Neural progenitor cell (in vitro differentiated cells): ENCODE data around the gene HOXA13. TPM values are rescaled to one million over a fixed set of nuclear protein-coding genes. Genes with fewer than 3 reads are reported as not detected.

Experiments
- DNase-seq: peaks from one replicate; pipeline ENCODE4 v3.0.0-alpha.2; 2016; ENCODE audit warnings: low spot score
- H2AFZ ChIP-seq: fragments of 200-600 bp; sonication (generic); replicated peaks from 2 replicates; pipeline ENCODE4 v1.6.1; 2016; ENCODE audit warnings: antibody characterized with exemption
- H3F3A ChIP-seq: fragments of 200-600 bp; sonication (generic); 2 replicates; pipeline ENCODE4 v1.6.1; 2016; ENCODE audit warnings: antibody characterized with exemption, low read depth
- H3K27ac ChIP-seq: fragments of 200-600 bp; sonication (generic); 2 replicates; pipeline ENCODE4 v1.5.1; 2016; ENCODE audit warnings: mild to moderate bottlenecking
- H3K27me3 ChIP-seq: fragments of 200-600 bp; sonication (generic); 2 replicates; pipeline ENCODE4 v1.6.1; 2016; ENCODE audit warnings: mild to moderate bottlenecking, moderate library complexity
- H3K36me3 ChIP-seq: fragments of 200-600 bp; sonication (generic); 2 replicates; pipeline ENCODE4 v1.5.1; 2016
- H3K4me1 ChIP-seq: fragments of 200-600 bp; sonication (generic); 2 replicates; pipeline ENCODE4 v1.6.1; 2016; ENCODE audit warnings: mixed run types
- H3K4me2 ChIP-seq: fragments of 200-600 bp; sonication (generic); 2 replicates; pipeline ENCODE4 v1.6.1; 2016
- H3K4me3 ChIP-seq: fragments of 200-600 bp; sonication (generic); 2 replicates; pipeline ENCODE4 v1.5.1; 2016
- H3K79me2 ChIP-seq: fragments of 200-600 bp; sonication (generic); 2 replicates; pipeline ENCODE4 v1.6.1; 2016; ENCODE audit warnings: low read depth
- H3K9ac ChIP-seq: fragments of 200-600 bp; sonication (generic); 2 replicates; pipeline ENCODE4 v1.6.1; 2016
- H3K9me3 ChIP-seq: fragments of 200-600 bp; sonication (generic); 2 replicates; pipeline ENCODE4 v1.5.1; 2016; ENCODE audit warnings: low read depth
- H4K20me1 ChIP-seq: fragments of 200-600 bp; sonication (generic); 2 replicates; pipeline ENCODE4 v1.6.1; 2016; ENCODE audit warnings: low read depth
- H3K27ac Mint-ChIP-seq: 3 replicates; pipeline ENCODE4 v1.8.0; 2021; ENCODE audit warnings: mixed read lengths
- H3K27me3 Mint-ChIP-seq: 2 replicates; pipeline ENCODE4 v1.8.0; 2022; ENCODE audit warnings: low read depth, mild to moderate bottlenecking, inconsistent platforms, moderate library complexity, mixed read lengths; ENCODE audit not compliant: insufficient read depth
- H3K36me3 Mint-ChIP-seq: 3 replicates; pipeline ENCODE4 v1.8.0; 2021; ENCODE audit warnings: mixed read lengths
- H3K4me1 Mint-ChIP-seq: 3 replicates; pipeline ENCODE4 v1.8.0; 2021; ENCODE audit warnings: mixed read lengths
- H3K4me3 Mint-ChIP-seq: 3 replicates; pipeline ENCODE4 v1.8.0; 2021; ENCODE audit warnings: mild to moderate bottlenecking, moderate library complexity, mixed read lengths
- H3K9me3 Mint-ChIP-seq: 3 replicates; pipeline ENCODE4 v1.8.0; 2020; ENCODE audit warnings: mixed read lengths
- CTCF ChIP-seq: fragments of 200-600 bp; sonication (generic); IDR thresholded peaks from 2 replicates; pipeline ENCODE4 v1.5.1; 2017; ENCODE audit warnings: antibody characterized with exemption, mild to moderate bottlenecking
- EZH2 ChIP-seq: fragments of 200-600 bp; sonication (generic); IDR thresholded peaks from 2 replicates; pipeline ENCODE4 v1.6.1; 2017; ENCODE audit warnings: antibody characterized with exemption, mild to moderate bottlenecking, moderate library complexity
- EZH2phosphoT487 ChIP-seq: fragments of 200-600 bp; sonication (generic); IDR thresholded peaks from 2 replicates; pipeline ENCODE4 v1.6.1; 2017; ENCODE audit warnings: antibody characterized with exemption
- total RNA-seq: library from RNA; depleted of rRNA; stranded (reverse); fragments of >200 nt; gene quantifications from 2 replicates; pipeline ENCODE4 v1.2.3, GENCODE V29; 2015; ENCODE audit warnings: low replicate concordance

Gene HOXA13
- total RNA-seq, 1 donor from 2014 or later = not detected

- Mint-ChIP-seq H3K4me3 (no peak overlapping the region), H3K4me1 (peaks cover 11% of the 10 kb centered on the region), H3K9me3 (peaks cover 9% of the 10 kb centered on the region), H3K36me3 (no peaks in the 10 kb centered on the region), H3K27ac (no peak overlapping the region), H3K27me3 (peaks cover 89% of the 10 kb centered on the region)
- Histone ChIP-seq H3K79me2 (no peaks in the 10 kb centered on the region), H3K4me1 (no peaks in the 10 kb centered on the region), H3K9ac (no peak overlapping the region), H3K27ac (no peak overlapping the region), H3K4me2 (no peak overlapping the region), H3F3A (peaks cover 14% of the 10 kb centered on the region), H3K4me3 (no peak overlapping the region), H4K20me1 (peaks cover 87% of the 10 kb centered on the region), H3K27me3 (peaks cover 100% of the 10 kb centered on the region), H3K9me3 (no peaks in the 10 kb centered on the region), H2AFZ (no peak overlapping the region), H3K36me3 (no peaks in the 10 kb centered on the region)
- DNase-seq = no peak
- TF ChIP-seq EZH2 (no peak), CTCF (no peak), EZH2phosphoT487 (no peak)
Measured at GRCh38 chr7:27201580-27202017, 1.7 kb upstream of the HOXA13 start.

GRCh38 chr7:27200761-27201579 lies 1.1 kb upstream of the HOXA13 start:
- Histone ChIP-seq H3K27ac (no peak overlapping the region), H3K9me3 (no peaks in the 10 kb centered on the region), H3K79me2 (no peaks in the 10 kb centered on the region), H3K9ac (no peak overlapping the region), H2AFZ (no peak overlapping the region), H3F3A (peaks cover 16% of the 10 kb centered on the region), H3K27me3 (peaks cover 100% of the 10 kb centered on the region), H3K4me3 (no peak overlapping the region), H4K20me1 (peaks cover 85% of the 10 kb centered on the region), H3K4me1 (no peaks in the 10 kb centered on the region), H3K36me3 (no peaks in the 10 kb centered on the region), H3K4me2 (peak overlapping the region; percentile 71)
- TF ChIP-seq EZH2phosphoT487 (peak; percentile 66), CTCF (no peak), EZH2 (peak; percentile 29)
- Mint-ChIP-seq H3K4me1 (peaks cover 11% of the 10 kb centered on the region), H3K27me3 (peaks cover 87% of the 10 kb centered on the region), H3K27ac (no peak overlapping the region), H3K36me3 (no peaks in the 10 kb centered on the region), H3K4me3 (peak overlapping the region; percentile 74), H3K9me3 (peaks cover 7% of the 10 kb centered on the region)
- DNase-seq = peak; percentile 49

- H3K4me1 Mint-ChIP-seq = peaks cover 9% of the 10 kb centered on the region
- H2AFZ ChIP-seq = no peak overlapping the region
- H3K9ac ChIP-seq = no peak overlapping the region
- peaks cover 100% of the 10 kb centered on the region for H3K27me3 ChIP-seq
- peak overlapping the region; percentile 59 for H3K4me2 ChIP-seq
- peak; percentile 67 for DNase-seq
- H3K9me3 Mint-ChIP-seq = peaks cover 6% of the 10 kb centered on the region
- H3K4me3 Mint-ChIP-seq = peak overlapping the region; percentile 75
- H3K4me3 ChIP-seq = peak overlapping the region; percentile 16
- no peak overlapping the region for H3K27ac Mint-ChIP-seq
- no peaks in the 10 kb centered on the region for H3K4me1 ChIP-seq
- H3K79me2 ChIP-seq = no peaks in the 10 kb centered on the region
- TF ChIP-seq CTCF (no peak), EZH2phosphoT487 (peak; percentile 96), EZH2 (peak; percentile 97)
- H3K27me3 Mint-ChIP-seq = peaks cover 87% of the 10 kb centered on the region
- no peaks in the 10 kb centered on the region for H3K36me3 ChIP-seq
- peaks cover 16% of the 10 kb centered on the region for H3F3A ChIP-seq
- H4K20me1 ChIP-seq = peaks cover 81% of the 10 kb centered on the region
- H3K9me3 ChIP-seq = no peaks in the 10 kb centered on the region
- no peaks in the 10 kb centered on the region for H3K36me3 Mint-ChIP-seq
- no peak overlapping the region for H3K27ac ChIP-seq
Measured at GRCh38 chr7:27198871-27199801, 755 bp downstream of the HOXA13 start.
